Measurements from ENCODE around the gene GLP2R.

- TF ChIP-seq CTCF (IDR thresholded peaks at IDR 0.05) (no peak), POLR2AphosphoS5 (IDR thresholded peaks at IDR 0.05; ENCODE audit: low read depth, low read length) (no peak)
Measured at GRCh38 chr17:9830711-9831110, 5.0 kb downstream of the GLP2R start.

All from Panc1 (cell line).